Smooth muscle cell (in vitro differentiated cells): Measurements from ENCODE around the gene SERPINA5. TPM values are rescaled to one million over a fixed set of nuclear protein-coding genes. Genes with fewer than 3 reads are reported as not detected.
A peak's percentile ranks its signal among the peaks of the same experiment; 100 is the strongest.

Experiments
- DNase-seq: peaks from one replicate; lab custom pipeline; 2025; ENCODE audit not compliant: unreplicated experiment; lab: John Stamatoyannopoulos, UW
- H2AFZ ChIP-seq: fragments of 200-600 bp; sonication (generic); 2 replicates; pipeline ENCODE4 v1.6.0; 2016; ENCODE audit warnings: antibody characterized with exemption, low read depth, mild to moderate bottlenecking
- H3F3A ChIP-seq: fragments of 200-600 bp; sonication (generic); 2 replicates; pipeline ENCODE4 v1.6.0; 2017; ENCODE audit warnings: antibody characterized with exemption, low read depth
- H3K27ac ChIP-seq: fragments of 200-600 bp; sonication (generic); 2 replicates; pipeline ENCODE4 v1.5.1; 2016; ENCODE audit warnings: low read depth, mild to moderate bottlenecking
- H3K27me3 ChIP-seq: fragments of 200-600 bp; sonication (generic); 2 replicates; pipeline ENCODE4 v1.6.1; 2016; ENCODE audit warnings: low read depth, mild to moderate bottlenecking
- H3K36me3 ChIP-seq: fragments of 200-600 bp; sonication (generic); 2 replicates; pipeline ENCODE4 v1.5.1; 2016; ENCODE audit warnings: low read depth
- H3K4me1 ChIP-seq: fragments of 200-600 bp; sonication (generic); 2 replicates; pipeline ENCODE4 v1.5.1; 2016; ENCODE audit warnings: low read depth
- H3K4me2 ChIP-seq: fragments of 200-600 bp; sonication (generic); 2 replicates; pipeline ENCODE4 v1.6.0; 2016; ENCODE audit warnings: mild to moderate bottlenecking
- H3K4me3 ChIP-seq: fragments of 200-600 bp; sonication (generic); 2 replicates; pipeline ENCODE4 v1.5.1; 2016; ENCODE audit warnings: mild to moderate bottlenecking
- H3K79me2 ChIP-seq: fragments of 200-600 bp; sonication (generic); 2 replicates; pipeline ENCODE4 v1.6.0; 2016; ENCODE audit warnings: low read depth, mild to moderate bottlenecking
- H3K9ac ChIP-seq: fragments of 200-600 bp; sonication (generic); 2 replicates; pipeline ENCODE4 v1.6.0; 2016; ENCODE audit warnings: low read depth
- H3K9me3 ChIP-seq: fragments of 200-600 bp; sonication (generic); replicated peaks from 2 replicates; pipeline ENCODE4 v1.5.1; 2016; ENCODE audit warnings: low read depth
- H4K20me1 ChIP-seq: fragments of 200-600 bp; sonication (generic); 2 replicates; pipeline ENCODE4 v1.6.0; 2016; ENCODE audit warnings: low read depth
- WGBS: methylation state at CpG from one replicate; pipeline ENCODE4 v1.1.7; 2016; ENCODE audit warnings: low lambda C conversion rate; 5-methylcytosine and 5-hydroxymethylcytosine counted together
- polyA plus RNA-seq: library from polyadenylated mRNA; unstranded; fragments of >200 nt; fragmentation: Nextera tagmentation; extraction: Ambion mirVana; gene quantifications from 2 replicates; pipeline ENCODE4 v1.2.1, GENCODE V29; 2016
- total RNA-seq: library from RNA; depleted of rRNA; stranded (reverse); fragments of >200 nt; gene quantifications from 2 replicates; pipeline ENCODE4 v1.2.3, GENCODE V29; 2014
- TF ChIP-seq, protein P1 (sequence below): fragments of 200-600 bp; sonication (generic); IDR thresholded peaks from 2 replicates; pipeline ENCODE4 v1.5.1; 2017; ENCODE audit warnings: borderline replicate concordance, mild to moderate bottlenecking, antibody characterized with exemption; ENCODE audit not compliant: insufficient read depth, poor library complexity, severe bottlenecking

The SERPINA5 gene
- total and polyA plus RNA-seq, 2 experiments from 2014 or later, result 0.27 to 0.43 TPM

DNA sequence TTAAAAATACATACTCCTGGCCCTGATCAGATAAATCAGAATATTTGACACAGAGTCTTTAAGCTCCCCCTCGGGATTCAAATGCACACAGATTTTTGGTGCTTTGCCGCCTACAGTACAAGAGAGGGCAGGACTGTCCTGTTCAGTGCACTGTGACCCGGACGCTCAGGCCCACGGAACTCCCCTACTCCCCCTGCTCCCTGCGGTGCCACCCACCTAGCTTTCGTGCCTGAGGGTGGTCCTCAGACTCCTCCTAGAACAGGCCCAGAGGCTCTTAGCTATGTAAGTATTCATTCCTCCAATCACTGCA is 17.2 kb downstream of the SERPINA5 start:
- Histone ChIP-seq H3K36me3 (no peaks in the 10 kb centered on the region), H3K9ac (no peak overlapping the region), H3K4me2 (no peak overlapping the region), H3K4me3 (no peak overlapping the region), H3K79me2 (no peaks in the 10 kb centered on the region), H3K27ac (peak overlapping the region; percentile 62), H3F3A (no peaks in the 10 kb centered on the region), H2AFZ (no peak overlapping the region), H4K20me1 (no peaks in the 10 kb centered on the region), H3K9me3 (no peaks in the 10 kb centered on the region), H3K4me1 (peaks cover 3% of the 10 kb centered on the region), H3K27me3 (no peaks in the 10 kb centered on the region)
- TF ChIP-seq, protein P1, sequence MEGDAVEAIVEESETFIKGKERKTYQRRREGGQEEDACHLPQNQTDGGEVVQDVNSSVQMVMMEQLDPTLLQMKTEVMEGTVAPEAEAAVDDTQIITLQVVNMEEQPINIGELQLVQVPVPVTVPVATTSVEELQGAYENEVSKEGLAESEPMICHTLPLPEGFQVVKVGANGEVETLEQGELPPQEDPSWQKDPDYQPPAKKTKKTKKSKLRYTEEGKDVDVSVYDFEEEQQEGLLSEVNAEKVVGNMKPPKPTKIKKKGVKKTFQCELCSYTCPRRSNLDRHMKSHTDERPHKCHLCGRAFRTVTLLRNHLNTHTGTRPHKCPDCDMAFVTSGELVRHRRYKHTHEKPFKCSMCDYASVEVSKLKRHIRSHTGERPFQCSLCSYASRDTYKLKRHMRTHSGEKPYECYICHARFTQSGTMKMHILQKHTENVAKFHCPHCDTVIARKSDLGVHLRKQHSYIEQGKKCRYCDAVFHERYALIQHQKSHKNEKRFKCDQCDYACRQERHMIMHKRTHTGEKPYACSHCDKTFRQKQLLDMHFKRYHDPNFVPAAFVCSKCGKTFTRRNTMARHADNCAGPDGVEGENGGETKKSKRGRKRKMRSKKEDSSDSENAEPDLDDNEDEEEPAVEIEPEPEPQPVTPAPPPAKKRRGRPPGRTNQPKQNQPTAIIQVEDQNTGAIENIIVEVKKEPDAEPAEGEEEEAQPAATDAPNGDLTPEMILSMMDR, result no peak
- DNase-seq, result no peak
- WGBS, result 93% methylated on average over 7 of the region's 7 CpGs

GRCh38 chr14:94598816-94599655 is 17.8 kb downstream of the SERPINA5 start:
- Histone ChIP-seq H3K9ac (no peak overlapping the region), H3K9me3 (no peaks in the 10 kb centered on the region), H3K27ac (peak overlapping the region; percentile 62), H3F3A (no peaks in the 10 kb centered on the region), H3K36me3 (no peaks in the 10 kb centered on the region), H2AFZ (no peak overlapping the region), H3K27me3 (no peaks in the 10 kb centered on the region), H3K79me2 (no peaks in the 10 kb centered on the region), H3K4me3 (no peak overlapping the region), H3K4me2 (no peak overlapping the region), H3K4me1 (peaks cover 3% of the 10 kb centered on the region), H4K20me1 (no peaks in the 10 kb centered on the region)
- TF ChIP-seq, protein P1, result no peak
- no peak for DNase-seq
- 79% methylated on average over 11 of the region's 11 CpGs for WGBS

DNA sequence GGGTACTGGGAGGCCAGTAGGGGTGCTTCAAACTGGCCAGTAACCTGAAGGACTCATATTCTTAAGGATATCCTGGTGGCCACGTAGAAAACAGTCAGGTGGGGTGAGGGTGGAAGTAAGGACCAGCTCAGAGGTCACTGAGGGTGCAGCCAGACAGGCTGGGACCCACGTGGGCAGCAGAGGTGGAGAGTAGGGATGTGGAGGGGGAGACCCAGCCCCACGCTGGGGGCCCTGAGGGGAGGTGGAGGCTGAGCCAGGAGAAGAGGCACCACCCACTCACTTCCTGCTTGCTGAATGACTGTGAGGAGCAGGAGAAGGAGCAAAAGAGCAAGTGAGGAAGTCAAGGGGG is 18.4 kb downstream of the SERPINA5 start:
- H3K79me2 ChIP-seq, result no peaks in the 10 kb centered on the region
- WGBS, result 85% methylated on average over 3 of the region's 3 CpGs
- peak overlapping the region; percentile 62 for H3K27ac ChIP-seq
- H3K27me3 ChIP-seq, result no peaks in the 10 kb centered on the region
- no peak overlapping the region for H3K4me2 ChIP-seq
- no peaks in the 10 kb centered on the region for H3K36me3 ChIP-seq
- no peaks in the 10 kb centered on the region for H3F3A ChIP-seq
- H3K9me3 ChIP-seq, result no peaks in the 10 kb centered on the region
- no peak overlapping the region for H2AFZ ChIP-seq
- H3K4me3 ChIP-seq, result no peak overlapping the region
- H3K4me1 ChIP-seq, result peaks cover 3% of the 10 kb centered on the region
- H4K20me1 ChIP-seq, result no peaks in the 10 kb centered on the region
- TF ChIP-seq, protein P1, result no peak
- DNase-seq, result no peak
- H3K9ac ChIP-seq, result no peak overlapping the region

DNA sequence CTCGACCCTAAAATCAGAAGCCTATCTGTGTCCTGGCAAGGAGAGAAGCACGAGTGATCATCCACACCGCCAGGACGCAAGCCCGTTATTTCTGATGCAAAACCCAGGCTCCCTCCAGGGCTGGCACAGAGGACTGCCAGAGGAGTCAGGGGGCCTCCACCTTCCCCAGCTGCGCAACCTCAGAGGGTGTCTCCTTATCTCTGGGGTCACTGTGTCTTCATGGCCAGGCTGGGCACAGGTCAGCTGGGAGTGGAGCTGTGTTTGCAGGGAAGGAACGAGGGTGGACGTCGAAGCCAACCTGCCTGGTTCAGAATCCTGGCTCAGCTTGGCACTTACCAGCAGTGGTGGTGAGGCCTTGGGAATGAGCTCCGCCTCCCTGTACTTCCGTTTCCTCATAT is 18.9 kb downstream of the SERPINA5 start:
- Histone ChIP-seq H3K79me2 (no peaks in the 10 kb centered on the region), H4K20me1 (no peaks in the 10 kb centered on the region), H3K4me2 (no peak overlapping the region), H3F3A (no peaks in the 10 kb centered on the region), H3K27me3 (no peaks in the 10 kb centered on the region), H3K27ac (peak overlapping the region; percentile 93), H3K9ac (no peak overlapping the region), H3K36me3 (no peaks in the 10 kb centered on the region), H3K4me3 (no peak overlapping the region), H3K4me1 (peaks cover 3% of the 10 kb centered on the region), H2AFZ (no peak overlapping the region), H3K9me3 (no peaks in the 10 kb centered on the region)
- DNase-seq, result no peak
- WGBS, result 95% methylated on average over 11 of the region's 11 CpGs
- TF ChIP-seq, protein P1, result no peak
